LNCaP clone FGC (cell line): ENCODE measurements around the gene FER.
"Not testable (repeated sequence)": the region's sequence is repeated elsewhere in the genome, so short reads cannot be mapped to it uniquely, and the experiment has no call there.

Source experiments
- DNase-seq: peaks from one replicate; pipeline ENCODE4 v3.0.0-alpha.2; 2011; ENCODE audit warnings: low read depth
- H3K4me3 ChIP-seq: 2 replicates; pipeline ENCODE4 v1.5.1; 2011; ENCODE audit warnings: mild to moderate bottlenecking, low read depth, low read length, control low read depth
- TF ChIP-seq, protein P1 (sequence below): IDR thresholded peaks from 2 replicates; pipeline ENCODE4 v1.5.1; 2012; ENCODE audit warnings: mild to moderate bottlenecking; ENCODE audit not compliant: control insufficient read depth, insufficient read depth; ENCODE audit errors: extremely low read depth

FER gene

DNA sequence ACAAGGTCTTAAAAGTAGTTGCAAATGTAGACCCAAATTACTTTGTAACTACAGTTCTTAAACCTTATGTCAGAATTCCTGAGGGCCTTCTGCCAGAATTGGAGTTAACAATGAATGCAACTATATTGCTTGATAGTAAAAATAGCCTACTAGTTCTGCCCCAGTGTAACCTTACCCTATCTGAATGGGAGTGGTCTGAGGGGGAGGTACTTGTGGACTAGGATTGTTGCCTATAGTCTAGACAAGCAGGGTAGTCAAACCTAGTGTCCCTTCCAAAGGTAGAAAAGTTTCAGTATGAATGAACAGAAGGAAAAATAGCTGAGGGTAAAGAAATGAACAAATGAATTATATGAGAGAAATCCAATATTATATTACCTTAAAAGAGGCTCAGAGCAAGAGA lies 419.9 kb downstream of the FER start:
- TF ChIP-seq, protein P1, sequence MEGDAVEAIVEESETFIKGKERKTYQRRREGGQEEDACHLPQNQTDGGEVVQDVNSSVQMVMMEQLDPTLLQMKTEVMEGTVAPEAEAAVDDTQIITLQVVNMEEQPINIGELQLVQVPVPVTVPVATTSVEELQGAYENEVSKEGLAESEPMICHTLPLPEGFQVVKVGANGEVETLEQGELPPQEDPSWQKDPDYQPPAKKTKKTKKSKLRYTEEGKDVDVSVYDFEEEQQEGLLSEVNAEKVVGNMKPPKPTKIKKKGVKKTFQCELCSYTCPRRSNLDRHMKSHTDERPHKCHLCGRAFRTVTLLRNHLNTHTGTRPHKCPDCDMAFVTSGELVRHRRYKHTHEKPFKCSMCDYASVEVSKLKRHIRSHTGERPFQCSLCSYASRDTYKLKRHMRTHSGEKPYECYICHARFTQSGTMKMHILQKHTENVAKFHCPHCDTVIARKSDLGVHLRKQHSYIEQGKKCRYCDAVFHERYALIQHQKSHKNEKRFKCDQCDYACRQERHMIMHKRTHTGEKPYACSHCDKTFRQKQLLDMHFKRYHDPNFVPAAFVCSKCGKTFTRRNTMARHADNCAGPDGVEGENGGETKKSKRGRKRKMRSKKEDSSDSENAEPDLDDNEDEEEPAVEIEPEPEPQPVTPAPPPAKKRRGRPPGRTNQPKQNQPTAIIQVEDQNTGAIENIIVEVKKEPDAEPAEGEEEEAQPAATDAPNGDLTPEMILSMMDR, result no peak
- no peak overlapping the region for H3K4me3 ChIP-seq
- no peak for DNase-seq

DNA sequence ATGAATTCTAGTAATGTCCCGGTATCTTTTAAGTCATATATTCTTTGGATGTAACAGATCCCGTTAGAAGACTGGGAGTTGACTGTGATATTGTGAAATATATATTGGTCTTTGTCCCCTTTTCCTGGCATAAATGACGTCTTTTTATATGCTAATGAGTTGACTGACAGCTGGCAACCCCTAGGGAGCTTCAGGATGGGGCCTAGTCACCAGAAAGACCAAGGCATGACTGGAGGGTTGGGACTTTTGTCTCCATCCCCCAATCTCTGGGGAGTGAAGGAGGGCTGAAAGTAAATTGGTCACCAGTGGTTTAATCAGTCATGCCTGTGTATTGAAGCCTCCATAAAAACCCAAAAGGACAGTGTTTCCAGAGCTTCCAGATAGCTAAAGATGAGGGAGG lies 420.5 kb downstream of the FER start:
- H3K4me3 ChIP-seq, result no peak overlapping the region
- DNase-seq, result no peak
- TF ChIP-seq, protein P1, result no peak

DNA sequence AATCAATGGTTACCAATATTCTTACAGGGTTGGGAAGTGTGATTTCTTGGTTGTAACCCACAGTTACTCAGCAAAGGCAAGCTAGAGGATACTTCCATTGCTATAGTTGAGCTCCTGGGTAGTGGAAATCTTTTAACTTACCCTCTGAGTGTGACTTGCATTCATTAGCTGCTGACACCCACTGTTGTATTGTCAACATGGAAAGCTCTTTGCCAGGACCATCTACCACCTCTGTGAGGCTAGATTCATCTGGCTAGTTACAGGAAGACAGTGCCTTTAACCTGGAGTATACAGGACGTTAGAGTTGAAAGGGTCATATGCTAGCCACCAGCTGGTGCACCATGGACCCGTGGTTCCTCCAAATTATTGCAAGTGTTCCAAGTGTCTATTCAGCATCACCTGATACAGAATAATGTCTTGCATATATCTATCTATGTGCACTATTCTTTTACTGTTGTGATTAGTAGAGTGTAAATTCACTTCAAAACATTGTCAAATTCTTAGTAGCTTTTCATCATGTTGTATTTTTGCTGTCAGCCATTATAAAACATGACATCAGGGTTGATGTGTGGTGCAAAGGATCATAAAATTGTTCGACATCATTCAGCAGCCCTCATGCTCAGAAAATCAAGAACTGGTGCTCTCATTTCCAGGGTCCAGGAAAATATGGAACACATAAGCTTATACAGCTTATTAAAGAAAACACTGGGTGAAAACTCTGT lies 423.1 kb downstream of the FER start:
- TF ChIP-seq, protein P1, result no peak
- DNase-seq, result no peak

DNA sequence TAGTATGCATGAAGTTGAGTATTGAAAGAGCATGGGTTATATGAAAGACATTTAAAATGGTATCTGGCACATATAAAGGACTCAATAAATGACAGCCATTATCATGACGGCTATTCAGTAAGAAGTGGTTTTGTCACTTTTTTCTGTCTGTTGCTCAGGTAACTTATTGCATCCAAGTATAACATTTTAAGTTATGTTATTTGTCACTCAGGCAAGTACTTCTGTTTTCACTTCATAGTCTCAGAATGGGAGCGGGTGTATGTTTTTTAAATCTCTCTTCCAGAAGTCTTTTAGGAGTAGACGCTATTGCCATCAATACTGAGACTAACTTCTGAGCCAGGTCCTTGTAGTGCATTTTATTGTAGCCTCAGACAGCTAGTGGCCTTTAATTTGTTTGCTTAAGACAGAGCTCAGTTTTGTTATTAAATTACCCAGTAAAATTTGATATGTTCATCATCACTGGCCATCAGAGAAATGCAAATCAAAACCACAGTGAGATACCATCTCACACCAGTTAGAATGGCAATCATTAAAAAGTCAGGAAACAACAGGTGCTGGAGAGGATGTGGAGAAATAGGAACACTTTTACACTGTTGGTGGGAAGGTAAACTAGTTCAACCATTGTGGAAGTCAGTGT lies 423.9 kb downstream of the FER start:
- H3K4me3 ChIP-seq, DNase-seq: not testable (repeated sequence)

More for the DNA sequence above, 423.1 kb downstream of the FER start:
- H3K4me3 ChIP-seq, result no peak overlapping the region

DNA sequence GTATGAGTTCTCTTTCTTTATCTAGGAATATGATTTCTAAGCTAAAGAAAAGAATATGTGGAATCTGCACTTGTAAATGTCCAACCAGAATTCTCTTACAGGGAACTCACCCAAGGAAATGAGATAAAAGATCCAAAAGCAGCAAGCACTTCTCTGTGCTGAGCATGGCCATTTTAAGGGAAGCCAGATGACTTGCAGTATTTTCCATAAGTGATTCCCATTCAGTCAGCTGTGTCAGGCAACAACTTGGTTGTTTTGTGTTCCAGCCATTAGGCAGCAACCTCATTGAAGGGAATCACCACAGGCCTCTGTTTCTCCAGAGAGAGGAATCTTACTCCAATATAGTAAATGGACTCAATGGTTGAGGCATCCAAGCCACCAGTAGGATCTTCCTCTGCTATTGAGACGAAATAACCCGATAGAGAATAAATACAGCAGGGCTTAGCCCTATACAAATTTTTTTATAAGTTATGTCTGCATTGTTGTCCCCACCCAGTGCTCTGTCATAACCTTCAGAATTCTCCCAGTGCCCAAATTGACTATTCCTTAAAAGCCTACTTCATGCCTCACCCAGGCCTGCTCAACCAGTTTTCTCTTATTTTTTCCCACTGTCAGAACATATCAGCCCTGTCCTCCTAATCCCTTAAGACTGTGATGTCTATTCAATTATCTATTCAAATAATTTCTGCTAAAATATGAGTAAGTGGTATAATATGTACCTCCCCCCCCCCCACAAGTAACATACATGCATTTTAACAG lies 425.5 kb downstream of the FER start:
- TF ChIP-seq, protein P1, result no peak
- no peak for DNase-seq
- H3K4me3 ChIP-seq, result no peak overlapping the region

DNA sequence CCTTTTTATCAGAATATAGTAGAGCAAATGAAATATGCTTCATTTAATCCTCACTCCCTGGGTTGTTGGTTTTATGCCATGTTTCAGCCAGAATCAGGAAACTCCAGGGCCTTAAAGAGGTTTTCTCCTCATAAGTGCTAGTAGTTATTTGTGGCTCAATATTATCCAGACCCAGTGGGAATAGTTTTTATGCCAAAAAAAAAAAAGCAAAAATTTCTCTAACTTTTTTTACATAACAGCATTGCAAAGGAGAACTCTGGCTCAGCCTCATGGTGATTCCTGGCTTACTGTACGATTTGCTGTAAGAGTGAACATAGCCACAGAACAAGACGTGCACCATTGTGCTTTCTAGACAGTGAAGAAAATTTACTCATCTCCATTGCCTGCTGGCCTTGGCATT lies 429.5 kb downstream of the FER start:
- H3K4me3 ChIP-seq, result no peak overlapping the region
- no peak for DNase-seq
- TF ChIP-seq, protein P1, result no peak

DNA sequence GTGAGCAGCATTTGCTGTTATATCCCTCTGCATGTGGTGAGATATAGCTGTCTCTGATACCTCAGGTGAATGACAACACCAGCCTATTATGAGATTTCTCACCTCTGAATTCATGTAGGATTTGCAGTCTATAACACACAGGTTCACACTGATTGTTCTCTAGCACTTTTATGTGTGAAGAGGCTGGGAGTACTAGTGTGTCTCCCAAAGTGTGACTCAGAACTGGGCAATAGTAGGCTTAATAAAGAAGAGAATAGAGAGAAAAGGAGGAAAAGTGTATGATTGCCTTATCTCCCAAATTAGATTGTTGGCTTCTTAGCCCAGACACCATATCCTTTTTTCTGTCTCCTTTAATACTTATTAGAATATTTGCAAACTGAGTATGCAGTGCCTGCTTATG lies 430.1 kb downstream of the FER start:
- TF ChIP-seq, protein P1, result no peak
- H3K4me3 ChIP-seq, result no peak overlapping the region
- DNase-seq, result no peak
